ENCODE results near the gene TCP1.
"Not testable (repeated sequence)": the region's sequence is repeated elsewhere in the genome, so short reads cannot be mapped to it uniquely, and the experiment has no call there.

TCP1 gene

GRCh38 chr6:159739341-159739740 lies 50.1 kb downstream of the TCP1 start:
- DNase-seq (ENCODE audit: low spot score), result no peak

- DNase-seq (ENCODE audit: low spot score), result no peak
These were observed 52.5 kb downstream of the TCP1 start for GRCh38 chr6:159736908-159737307.

DNA sequence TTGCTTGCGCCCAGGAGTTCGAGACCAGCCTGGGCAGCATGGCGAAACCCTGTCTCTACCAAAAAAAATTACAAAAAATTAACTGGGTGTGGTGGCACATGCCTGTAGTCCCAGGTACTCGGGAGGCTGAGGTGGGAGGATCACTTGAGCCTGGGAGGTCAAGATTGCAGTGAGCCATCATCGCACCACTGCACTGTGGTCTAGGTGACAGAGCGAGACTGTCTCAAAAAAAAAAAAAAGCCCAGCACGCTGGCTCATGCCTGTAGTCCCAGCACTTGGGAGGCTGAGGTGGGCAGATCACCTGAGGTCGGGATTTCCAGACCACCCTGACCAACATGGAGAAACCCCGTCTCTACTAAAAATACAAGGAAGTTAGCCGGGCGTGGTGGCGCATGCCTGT lies 56.0 kb downstream of the TCP1 start:
- not testable (repeated sequence) for DNase-seq (ENCODE audit: low spot score)

GRCh38 chr6:159732550-159732949 lies 56.9 kb downstream of the TCP1 start:
- not testable (repeated sequence) for DNase-seq (ENCODE audit: low spot score)

GRCh38 chr6:159730332-159730676 lies 59.1 kb downstream of the TCP1 start:
- DNase-seq (ENCODE audit: low spot score), result no peak

DNA sequence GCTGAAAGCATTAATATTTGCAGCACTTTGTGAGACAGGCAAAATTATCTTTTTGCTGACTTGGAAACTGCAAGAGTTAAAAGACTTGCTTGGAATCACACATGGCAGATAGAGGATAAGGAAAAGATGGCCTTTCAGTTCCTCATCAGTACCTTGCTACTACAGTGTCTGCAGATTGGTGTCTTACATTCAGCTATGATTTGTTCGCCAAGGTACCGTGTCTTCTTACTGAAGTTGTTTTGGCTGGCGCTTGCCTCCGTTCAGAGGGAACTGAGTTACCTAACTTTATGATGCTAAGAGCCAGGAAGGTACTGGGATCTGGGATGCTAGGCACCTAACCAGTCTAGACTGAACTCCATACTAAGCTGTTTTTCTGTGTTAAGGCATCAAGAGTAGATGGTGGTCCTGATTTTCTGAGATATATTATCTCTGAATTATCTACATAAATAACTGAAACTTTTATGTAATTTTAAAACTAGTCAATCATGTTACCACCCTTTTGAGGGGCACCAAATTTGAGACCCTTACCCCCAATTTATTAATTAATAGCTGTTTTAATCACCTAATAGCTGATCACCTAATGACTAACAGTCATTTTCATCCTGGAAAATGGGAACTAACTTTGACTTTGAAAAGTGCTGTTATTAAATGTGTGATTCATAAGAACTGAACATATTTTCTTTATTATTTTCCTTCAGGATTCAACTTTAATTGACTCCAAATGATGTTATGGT lies 59.6 kb downstream of the TCP1 start:
- no peak for DNase-seq (ENCODE audit: low spot score)

DNA sequence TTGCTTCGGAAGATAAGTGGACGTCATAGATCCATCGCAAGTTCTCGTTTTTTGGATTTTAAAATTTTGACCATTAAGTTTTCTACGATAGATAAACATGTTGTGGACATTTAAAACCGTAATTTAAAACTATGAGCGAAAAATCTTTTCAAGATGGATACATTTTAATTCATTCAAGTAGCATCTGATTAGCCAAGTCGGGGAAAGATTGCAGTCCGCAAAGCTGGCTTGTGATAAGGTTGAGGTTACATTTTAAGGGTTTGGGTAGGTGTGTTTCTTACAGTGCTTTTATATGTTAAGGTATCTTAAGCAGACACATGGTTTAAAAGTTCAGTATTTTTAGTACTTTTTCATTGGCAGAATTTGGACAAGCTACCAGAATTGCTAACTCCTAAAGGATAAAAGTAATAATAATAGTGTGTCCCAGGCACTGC lies 60.9 kb downstream of the TCP1 start:
- no peak for DNase-seq (ENCODE audit: low spot score)
